Uterus (tissue), 4 donors: ENCODE measurements around the gene NOTCH4. TPM values are rescaled to one million over a fixed set of nuclear protein-coding genes. Genes with fewer than 3 reads are reported as not detected.

Experiments used
- DNase-seq, 2 donors: peaks; one replicate each; pipeline ENCODE4 v3.0.0-alpha.2; 2019 to 2020
- H3K27ac ChIP-seq, 2 donors: fragments of 200-600 bp; sonication (generic); 1 replicate in 1 of 2; 2 replicates in 1 of 2; pipeline ENCODE4 v1.5.1; 2016 to 2018
- H3K27me3 ChIP-seq, 2 donors: fragments of 200-600 bp; sonication (generic); one replicate each; pipeline ENCODE4 v1.5.1; 2018 to 2019; ENCODE audit warnings: control low read depth in 1 of 2
- H3K36me3 ChIP-seq, 2 donors: fragments of 200-600 bp; sonication (generic); one replicate each; pipeline ENCODE4 v1.5.1; 2019; ENCODE audit warnings: control low read depth in 1 of 2
- H3K4me1 ChIP-seq, 2 donors: fragments of 200-600 bp; sonication (generic); one replicate each; pipeline ENCODE4 v1.5.1; 2018 to 2019; ENCODE audit warnings: control low read depth in 1 of 2
- H3K4me3 ChIP-seq, 2 donors: fragments of 200-600 bp; sonication (generic); 1 replicate in 1 of 2; 2 replicates in 1 of 2; pipeline ENCODE4 v1.5.1; 2018 to 2019; ENCODE audit warnings: mild to moderate bottlenecking in 1 of 2
- H3K9me3 ChIP-seq, 2 donors: fragments of 200-600 bp; sonication (generic); one replicate each; pipeline ENCODE4 v1.5.1; 2019; ENCODE audit warnings: control low read depth in 1 of 2
- POLR2A ChIP-seq, 2 donors: fragments of 450-650 bp; IDR thresholded peaks; one replicate each; pipeline ENCODE4 v1.6.1; 2016; ENCODE audit warnings: antibody characterized with exemption in 2 of 2, mild to moderate bottlenecking in 1 of 2, moderate library complexity in 1 of 2
- intact Hi-C: fragments of 100-400 bp; cut with DNase I; formaldehyde crosslinking; loops from one replicate; pipeline ENCODE4 v1.15.1; 2023; ENCODE audit warnings: low total_unique reads
- total RNA-seq, 4 donors: library from RNA; depleted of rRNA in 3 of 4; stranded (reverse); fragments of >200 nt in 3 of 4; gene quantifications; one replicate each; pipeline versions ENCODE4 v1.1.0 to v1.2.4, GENCODE V29; 2014 to 2023
- TF ChIP-seq, protein P1 (sequence below), 4 experiments: fragments of 200-600 bp in 2 of 4; fragments of 450-650 bp in 2 of 4; sonication (generic) in 2 of 4; IDR thresholded peaks; one replicate each; pipeline ENCODE4 v1.5.1; 2016 to 2019; ENCODE audit warnings: antibody characterized with exemption in 4 of 4, mild to moderate bottlenecking in 2 of 4, moderate library complexity in 1 of 4
- donor health status: DM: yes; HTN: yes; CAD: no.

NOTCH4 gene
- total RNA-seq, 4 donors from 2014 or later: 10.9 to 75.2 (median 28.6) TPM

DNA sequence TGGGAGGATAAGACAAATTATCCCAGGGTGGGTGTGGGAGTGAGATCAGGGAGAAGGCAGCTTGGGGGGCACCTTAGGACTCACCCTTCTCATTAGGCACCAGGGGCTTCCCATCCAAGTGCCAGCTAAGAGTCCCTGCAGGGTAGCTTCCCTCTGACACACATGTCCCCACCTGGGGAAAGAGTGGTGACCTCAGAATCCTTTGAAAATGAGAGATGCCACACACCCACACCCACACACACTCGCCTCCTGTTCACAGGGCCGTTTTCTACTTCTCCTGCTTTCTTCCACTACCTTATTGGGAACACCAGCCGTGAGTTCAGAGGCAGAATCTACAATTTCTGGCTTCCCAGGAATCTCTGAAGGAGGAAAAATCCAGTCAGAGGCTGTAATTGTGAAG is 40.8 kb downstream of the NOTCH4 start:
- no peaks in the 10 kb centered on the region for H3K9me3 ChIP-seq
- intact Hi-C loops: no loop called here
- peak overlapping the region; percentile 83 to 100 for H3K27ac ChIP-seq
- no peaks in the 10 kb centered on the region for H3K36me3 ChIP-seq
- H3K27me3 ChIP-seq: no peaks in the 10 kb centered on the region
- peaks cover 9 to 14% of the 10 kb centered on the region in 2 donors for H3K4me1 ChIP-seq
- TF ChIP-seq, protein P1, sequence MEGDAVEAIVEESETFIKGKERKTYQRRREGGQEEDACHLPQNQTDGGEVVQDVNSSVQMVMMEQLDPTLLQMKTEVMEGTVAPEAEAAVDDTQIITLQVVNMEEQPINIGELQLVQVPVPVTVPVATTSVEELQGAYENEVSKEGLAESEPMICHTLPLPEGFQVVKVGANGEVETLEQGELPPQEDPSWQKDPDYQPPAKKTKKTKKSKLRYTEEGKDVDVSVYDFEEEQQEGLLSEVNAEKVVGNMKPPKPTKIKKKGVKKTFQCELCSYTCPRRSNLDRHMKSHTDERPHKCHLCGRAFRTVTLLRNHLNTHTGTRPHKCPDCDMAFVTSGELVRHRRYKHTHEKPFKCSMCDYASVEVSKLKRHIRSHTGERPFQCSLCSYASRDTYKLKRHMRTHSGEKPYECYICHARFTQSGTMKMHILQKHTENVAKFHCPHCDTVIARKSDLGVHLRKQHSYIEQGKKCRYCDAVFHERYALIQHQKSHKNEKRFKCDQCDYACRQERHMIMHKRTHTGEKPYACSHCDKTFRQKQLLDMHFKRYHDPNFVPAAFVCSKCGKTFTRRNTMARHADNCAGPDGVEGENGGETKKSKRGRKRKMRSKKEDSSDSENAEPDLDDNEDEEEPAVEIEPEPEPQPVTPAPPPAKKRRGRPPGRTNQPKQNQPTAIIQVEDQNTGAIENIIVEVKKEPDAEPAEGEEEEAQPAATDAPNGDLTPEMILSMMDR (IDR thresholded peaks at IDR 0.05): no peak
- TF ChIP-seq POLR2A (IDR thresholded peaks at IDR 0.05): no peak
- H3K4me3 ChIP-seq: no peak overlapping the region
- no peak for DNase-seq

DNA sequence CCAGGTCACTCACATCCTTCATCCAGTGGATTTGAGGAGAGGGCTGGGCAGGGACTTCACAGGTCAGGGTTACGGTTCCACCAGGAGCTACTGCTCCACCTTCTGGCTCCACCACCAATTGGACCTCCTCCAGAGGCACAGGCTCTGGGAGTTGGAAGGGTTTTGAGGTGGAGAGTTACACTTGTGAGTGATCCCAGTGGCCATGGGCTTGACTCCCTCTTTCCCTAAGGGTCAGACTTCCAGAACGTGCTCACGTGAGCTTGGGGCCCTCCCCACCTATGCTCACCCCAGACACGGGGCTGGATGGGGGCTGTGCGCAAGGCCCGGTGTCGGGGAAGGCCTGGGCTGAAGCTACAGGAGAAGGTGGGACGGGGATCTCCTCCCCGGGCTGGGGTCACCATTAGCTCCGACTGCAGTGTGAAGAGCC is 41.3 kb downstream of the NOTCH4 start:
- TF ChIP-seq POLR2A (IDR thresholded peaks at IDR 0.05): no peak
- TF ChIP-seq, protein P1 (IDR thresholded peaks at IDR 0.05): no peak
- Histone ChIP-seq H3K27me3 (no peaks in the 10 kb centered on the region), H3K36me3 (no peaks in the 10 kb centered on the region), H3K27ac (peak overlapping the region; percentile 3 to 100), H3K4me1 (peaks cover 9 to 14% of the 10 kb centered on the region in 2 donors), H3K9me3 (no peaks in the 10 kb centered on the region), H3K4me3 (no peak overlapping the region)
- intact Hi-C loops: no loop called here
- no peak for DNase-seq

DNA sequence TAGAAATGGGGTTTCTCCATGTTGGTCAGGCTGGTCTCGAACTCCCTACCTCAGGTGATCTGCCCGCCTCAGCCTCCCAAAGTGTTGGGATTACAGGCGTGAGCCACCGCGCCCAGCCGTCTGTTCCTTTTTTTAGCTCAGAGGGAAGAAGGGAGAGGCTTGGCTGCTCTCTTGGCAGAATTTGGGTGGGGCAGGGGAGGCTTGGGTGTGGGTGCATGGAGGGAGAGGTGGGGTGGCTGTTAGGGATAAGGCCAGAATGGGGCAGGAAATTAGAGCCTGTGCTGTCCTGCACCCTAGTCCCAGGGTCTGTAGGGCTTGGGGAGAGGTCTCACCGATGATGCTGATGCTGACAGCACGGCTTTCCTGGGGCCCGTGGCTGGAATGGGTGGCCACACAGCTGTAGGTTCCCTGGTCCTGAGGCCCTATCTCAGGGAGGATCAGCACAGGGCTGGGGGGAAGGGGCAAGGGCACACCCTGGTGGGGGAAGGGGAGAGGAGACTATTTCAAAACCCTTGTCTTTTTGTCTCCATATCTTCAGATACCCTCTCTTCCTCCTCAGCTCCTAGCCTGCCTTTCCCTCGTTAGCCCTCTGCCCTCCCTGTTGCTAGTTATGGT is 41.8 kb downstream of the NOTCH4 start:
- Histone ChIP-seq H3K4me1 (peaks cover 9 to 14% of the 10 kb centered on the region in 2 donors), H3K9me3 (no peaks in the 10 kb centered on the region), H3K27ac (peak overlapping the region; percentile 3 to 100), H3K4me3 (no peak overlapping the region), H3K27me3 (no peaks in the 10 kb centered on the region), H3K36me3 (no peaks in the 10 kb centered on the region)
- intact Hi-C loops: no loop called here
- DNase-seq: no peak
- TF ChIP-seq POLR2A (IDR thresholded peaks at IDR 0.05): no peak
- TF ChIP-seq, protein P1 (IDR thresholded peaks at IDR 0.05): no peak

DNA sequence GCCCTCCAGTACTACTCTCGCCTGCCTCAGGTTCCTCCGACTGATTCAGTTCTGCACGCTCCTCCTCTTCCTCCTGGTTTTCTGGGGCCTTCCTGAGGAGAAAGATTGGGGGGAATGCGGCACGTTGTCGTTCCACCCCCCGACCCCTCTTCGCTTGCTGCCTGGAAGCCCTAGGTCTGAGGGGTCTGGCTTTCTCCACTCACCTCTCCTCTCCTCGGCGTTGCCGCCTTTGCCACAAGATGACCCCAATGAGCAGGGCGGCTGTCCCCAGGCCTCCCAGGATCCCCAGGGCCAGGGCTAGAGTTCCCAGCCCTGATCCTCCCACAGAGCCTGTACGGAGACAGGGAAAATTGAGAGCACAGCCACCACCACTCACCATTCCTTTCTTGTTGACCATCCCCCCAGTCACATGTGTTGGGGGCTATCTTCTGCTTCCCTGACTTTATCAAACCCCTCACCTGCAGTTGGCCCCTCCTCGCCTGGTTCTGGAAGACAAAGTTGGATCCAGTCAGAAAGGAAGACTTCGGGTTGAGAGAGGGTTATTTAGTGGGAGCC is 42.6 kb downstream of the NOTCH4 start:
- Histone ChIP-seq H3K4me3 (no peak overlapping the region), H3K27me3 (no peaks in the 10 kb centered on the region), H3K27ac (peak overlapping the region in 1 of 2 donors; percentile 100), H3K9me3 (no peaks in the 10 kb centered on the region), H3K4me1 (peaks cover 9 to 14% of the 10 kb centered on the region in 2 donors), H3K36me3 (no peaks in the 10 kb centered on the region)
- no peak for TF ChIP-seq POLR2A (IDR thresholded peaks at IDR 0.05)
- TF ChIP-seq, protein P1 (IDR thresholded peaks at IDR 0.05): no peak
- intact Hi-C loops: no loop called here
- DNase-seq: no peak

DNA sequence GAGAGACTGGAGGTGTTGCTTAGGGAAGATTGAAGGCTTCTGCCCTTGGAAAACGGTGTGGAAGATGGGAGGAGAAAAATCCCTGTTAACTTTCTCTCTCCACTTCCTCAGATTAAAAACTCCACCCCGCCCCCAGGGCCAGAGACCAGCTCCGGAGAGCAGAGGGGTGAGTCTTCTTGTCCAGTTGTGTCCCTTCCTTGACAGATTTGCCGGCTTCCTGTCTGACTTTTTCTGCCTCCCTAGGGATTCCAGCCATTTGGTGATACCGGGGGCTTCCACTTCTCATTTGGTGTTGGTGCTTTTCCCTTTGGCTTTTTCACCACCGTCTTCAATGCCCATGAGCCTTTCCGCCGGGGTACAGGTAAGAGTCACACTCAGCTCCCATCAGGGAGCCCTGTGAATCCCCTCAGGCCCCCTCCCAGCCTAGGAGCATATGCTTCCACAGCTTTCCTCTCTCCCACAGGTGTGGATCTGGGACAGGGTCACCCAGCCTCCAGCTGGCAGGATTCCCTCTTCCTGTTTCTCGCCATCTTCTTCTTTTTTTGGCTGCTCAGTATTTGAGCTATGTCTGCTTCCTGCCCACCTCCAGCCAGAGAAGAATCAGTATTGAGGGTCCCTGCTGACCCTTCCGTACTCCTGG is 44.0 kb downstream of the NOTCH4 start:
- H3K9me3 ChIP-seq: no peaks in the 10 kb centered on the region
- TF ChIP-seq POLR2A (IDR thresholded peaks at IDR 0.05): no peak
- TF ChIP-seq, protein P1 (IDR thresholded peaks at IDR 0.05): no peak
- no peak overlapping the region for H3K4me3 ChIP-seq
- H3K4me1 ChIP-seq: peaks cover 9 to 14% of the 10 kb centered on the region in 2 donors
- intact Hi-C loops: loop anchor here (10.0 kb wide), 1 partner anchor 55 kb away; the partner anchor contains the start of gene ATF6B
- no peaks in the 10 kb centered on the region for H3K36me3 ChIP-seq
- H3K27me3 ChIP-seq: no peaks in the 10 kb centered on the region
- H3K27ac ChIP-seq: peak overlapping the region; percentile 96 to 98
- no peak for DNase-seq
